SIG-M5 treated with dmso at 0.1 percent for 504 hours (cell line): ENCODE data around the gene MZT2B.
"Not testable (repeated sequence)": the region's sequence is repeated elsewhere in the genome, so short reads cannot be mapped to it uniquely, and the experiment has no call there.

Source experiments
- DNase-seq: peaks from one replicate; lab custom pipeline; 2025; ENCODE audit not compliant: unreplicated experiment; lab: John Stamatoyannopoulos, UW

MZT2B gene

DNA sequence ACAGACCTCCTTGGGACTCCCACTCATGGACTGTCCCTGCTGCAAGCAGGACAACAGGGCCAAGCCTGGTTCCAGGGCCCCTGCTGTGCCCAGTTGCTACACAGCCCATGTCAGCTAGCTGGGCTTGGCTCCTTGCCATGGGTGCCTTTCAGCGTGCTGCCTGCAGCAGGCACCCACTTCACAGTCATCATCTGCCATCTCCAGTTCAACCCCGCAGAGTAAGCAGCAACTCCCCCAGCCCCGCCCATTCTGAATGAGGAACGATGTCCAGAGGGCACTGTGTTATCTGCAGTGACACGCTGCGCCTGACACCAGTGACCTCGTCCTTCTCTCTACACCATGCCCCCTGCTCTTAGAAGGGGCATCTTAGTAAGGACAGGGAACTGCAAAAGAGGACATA is 20.5 kb downstream of the MZT2B start:
- not testable (repeated sequence) for DNase-seq

DNA sequence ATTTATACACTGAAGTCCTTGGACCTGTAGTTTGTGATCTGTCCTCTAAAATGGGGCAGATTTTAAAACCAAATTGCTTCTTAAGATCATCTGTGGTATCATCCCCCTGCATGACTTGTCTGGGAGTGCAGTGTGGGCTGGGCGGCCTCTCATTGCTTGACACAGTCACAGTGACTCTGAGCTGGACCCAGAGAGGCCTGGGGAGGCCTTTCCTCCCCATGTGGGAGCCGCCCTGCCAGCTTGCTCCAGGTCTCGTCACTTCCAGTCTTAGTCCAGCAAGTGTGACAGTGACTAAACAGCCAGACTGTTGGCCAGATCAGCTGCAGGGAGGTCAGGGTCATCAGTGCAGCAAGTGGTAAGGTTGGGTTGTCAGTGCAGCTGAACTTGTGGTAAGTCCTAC is 21.1 kb downstream of the MZT2B start:
- DNase-seq = not testable (repeated sequence)

DNA sequence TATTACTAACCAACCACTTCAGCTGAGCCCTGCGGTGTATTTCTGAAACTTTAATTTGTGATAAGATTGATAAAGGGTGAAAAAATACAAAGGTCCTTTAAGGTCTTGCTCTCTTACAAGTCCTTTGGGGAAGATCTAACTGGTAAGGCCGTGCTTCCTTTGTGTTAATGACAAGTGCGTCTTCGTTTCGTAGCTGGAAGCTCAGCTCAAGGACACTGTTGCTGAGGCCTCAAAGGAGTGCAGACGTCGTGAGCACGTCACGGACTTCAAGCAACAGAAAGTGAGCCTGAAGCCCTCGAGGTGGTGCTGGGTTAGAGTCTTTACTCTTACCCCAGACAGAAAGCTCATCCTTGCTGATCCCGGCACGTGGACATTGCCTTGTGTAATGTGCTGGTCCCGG is 25.0 kb downstream of the MZT2B start:
- not testable (repeated sequence) for DNase-seq

DNA sequence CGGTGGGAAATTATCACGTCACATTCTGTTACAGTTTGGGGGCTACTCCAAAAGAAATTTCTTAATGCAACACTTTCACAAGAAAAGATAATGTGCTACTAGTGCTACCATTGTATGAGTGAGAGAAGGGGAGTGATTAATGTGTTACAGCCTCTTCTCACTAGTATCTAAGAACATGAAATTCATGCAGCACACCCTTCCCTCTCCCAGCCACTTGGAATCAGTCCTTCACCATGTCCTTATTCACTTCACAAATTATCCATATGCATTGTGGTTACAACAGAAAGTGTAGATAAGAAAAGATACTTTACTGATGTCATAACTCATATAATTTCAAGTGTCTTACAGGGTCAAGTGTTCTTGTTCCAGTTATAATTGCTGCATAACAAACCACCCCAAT is 37.1 kb downstream of the MZT2B start:
- DNase-seq = not testable (repeated sequence)

DNA sequence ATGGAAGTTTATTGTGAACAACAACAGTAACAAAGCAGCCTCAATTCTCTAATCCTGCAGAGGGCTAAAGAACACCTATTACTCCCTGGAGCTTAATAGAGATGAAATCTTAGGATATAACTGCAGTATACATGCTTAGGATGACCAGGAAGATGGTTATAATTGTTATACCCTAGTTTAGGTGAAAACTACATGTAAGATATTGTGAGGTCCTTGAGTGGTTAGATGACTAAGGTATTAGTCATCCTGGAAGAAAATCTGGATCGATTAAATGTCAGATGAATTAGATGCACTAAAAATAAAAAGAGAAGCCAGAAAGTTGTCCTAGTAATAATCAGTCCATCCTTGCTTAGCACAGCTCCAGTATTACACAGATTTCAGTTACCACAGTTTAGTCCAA is 38.4 kb downstream of the MZT2B start:
- not testable (repeated sequence) for DNase-seq

DNA sequence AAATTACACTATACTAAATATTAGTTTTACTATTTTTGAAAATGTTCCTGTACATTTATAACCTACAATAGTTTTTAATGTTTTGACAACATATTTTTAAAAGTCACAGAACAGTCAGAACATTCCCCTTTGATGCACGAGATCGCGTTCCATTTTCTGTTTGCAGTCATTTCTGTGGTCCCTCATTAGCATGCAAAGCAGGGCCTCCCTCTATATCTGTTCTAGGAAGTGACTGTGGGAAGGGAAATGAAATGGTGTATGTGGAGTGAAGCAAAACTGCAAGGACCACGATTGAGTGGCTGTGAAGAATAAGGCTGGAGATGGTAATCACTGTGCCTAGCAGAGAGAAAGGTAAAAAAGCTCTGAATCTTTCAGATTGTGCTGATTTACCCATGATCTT is 40.5 kb downstream of the MZT2B start:
- DNase-seq = not testable (repeated sequence)

DNA sequence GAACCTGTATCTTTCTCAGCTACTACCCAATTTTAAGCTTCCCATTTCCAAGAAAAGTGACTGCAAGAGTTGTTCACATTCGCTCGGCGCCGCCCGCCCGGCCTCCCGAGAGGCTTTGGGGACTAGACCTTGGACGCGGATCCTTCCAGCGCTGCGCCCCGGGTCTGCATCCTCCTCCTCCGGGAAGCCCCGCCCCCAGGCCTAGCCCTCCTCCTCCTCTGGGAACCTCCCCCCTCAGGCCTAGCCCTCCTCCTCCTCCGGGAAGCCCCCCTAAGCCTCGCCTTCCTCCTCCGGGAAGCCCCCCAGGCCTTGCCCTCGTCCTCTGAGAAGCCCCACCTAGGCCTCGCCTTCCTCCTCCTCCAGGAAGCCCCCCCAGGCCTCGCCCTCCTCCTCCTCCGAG is 45.9 kb downstream of the MZT2B start:
- not testable (repeated sequence) for DNase-seq

DNA sequence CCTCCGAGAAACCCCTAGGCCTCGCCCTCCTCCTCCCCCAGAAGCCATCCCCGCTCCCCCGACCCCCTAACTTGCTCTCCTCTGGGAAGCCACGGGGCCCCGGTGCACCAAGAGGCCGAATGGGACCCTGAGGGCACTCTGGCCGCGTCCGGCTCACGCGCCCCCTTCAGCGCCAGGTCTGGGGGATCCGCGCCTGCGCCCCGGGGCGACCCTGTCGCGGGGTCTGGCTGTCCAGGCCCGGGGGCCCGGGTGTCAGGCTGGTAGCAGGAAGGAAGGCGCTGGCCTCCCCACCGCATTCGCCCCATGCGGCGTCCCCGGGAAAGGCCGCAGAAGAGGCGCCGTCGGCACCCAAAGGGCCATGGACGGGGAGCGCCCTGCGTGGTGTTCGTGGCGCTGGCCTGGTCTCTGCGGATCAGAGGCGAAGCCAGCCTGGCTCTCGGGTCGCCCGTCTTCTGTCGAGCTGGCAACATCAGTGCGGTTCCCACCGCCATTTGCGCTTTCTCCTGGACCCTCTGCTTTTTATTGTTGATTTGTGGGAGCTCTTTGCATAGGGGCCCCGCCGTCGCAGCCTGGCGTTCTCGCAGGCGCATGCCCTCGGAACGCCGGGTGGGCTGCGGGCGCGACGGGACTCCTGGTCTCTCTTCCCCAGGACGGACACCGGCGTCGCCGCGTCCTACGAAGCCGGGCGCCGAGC is 46.6 kb downstream of the MZT2B start:
- not testable (repeated sequence) for DNase-seq

DNA sequence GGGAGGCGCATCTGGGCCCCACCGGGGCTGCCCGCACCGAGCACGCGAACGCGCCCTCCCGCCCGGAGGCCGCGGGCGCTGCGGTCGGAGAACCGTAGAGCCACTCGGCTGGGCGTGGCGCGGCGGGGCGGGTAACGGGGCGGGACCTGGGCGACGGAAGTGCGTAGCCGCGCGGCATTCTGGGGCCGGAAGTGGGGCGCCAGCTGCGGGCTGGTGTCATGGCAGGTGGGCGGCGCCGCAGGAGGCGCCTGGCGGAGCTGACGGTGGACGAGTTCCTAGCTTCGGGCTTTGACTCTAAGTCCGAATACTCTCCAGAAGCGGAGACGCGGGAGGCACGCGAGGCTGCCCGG is 47.1 kb downstream of the MZT2B start:
- DNase-seq = not testable (repeated sequence)

DNA sequence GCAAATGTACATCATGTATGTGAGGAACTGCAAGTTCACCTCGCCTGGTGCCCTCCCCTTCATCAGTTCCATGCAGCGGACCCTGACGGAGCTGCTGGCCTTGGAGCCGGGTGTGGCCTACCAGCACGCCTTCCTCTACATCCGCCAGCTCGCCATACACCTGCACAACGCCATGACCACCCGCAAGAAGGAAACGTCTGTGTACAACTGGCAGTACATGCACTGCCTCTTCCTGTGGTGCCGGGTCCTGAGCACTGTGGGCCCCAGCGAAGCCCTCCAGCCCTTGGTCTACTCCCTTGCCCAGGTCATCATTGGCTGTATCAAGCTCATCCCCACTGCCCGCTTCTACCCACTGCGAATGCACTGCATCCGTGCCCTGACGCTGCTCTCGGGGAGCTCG is 48.3 kb downstream of the MZT2B start:
- DNase-seq = not testable (repeated sequence)

DNA sequence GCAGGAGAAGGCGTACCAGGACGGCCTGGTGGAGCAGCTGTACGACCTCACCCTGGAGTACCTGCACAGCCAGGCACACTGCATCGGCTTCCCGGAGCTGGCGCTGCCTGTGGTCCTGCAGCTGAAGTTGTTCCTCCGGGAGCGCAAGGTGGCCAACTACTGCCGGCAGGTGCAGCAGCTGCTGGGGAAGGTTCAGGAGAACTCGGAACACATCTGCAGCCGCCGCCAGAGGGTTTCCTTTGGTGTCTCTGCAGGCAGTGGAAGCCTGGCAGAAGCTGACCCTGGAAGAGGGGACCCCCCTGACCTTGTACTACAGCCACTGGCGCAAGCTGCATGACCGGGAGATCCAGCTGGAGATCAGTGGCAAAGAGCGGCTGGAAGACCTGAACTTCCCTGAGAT is 48.8 kb downstream of the MZT2B start:
- DNase-seq = not testable (repeated sequence)

DNA sequence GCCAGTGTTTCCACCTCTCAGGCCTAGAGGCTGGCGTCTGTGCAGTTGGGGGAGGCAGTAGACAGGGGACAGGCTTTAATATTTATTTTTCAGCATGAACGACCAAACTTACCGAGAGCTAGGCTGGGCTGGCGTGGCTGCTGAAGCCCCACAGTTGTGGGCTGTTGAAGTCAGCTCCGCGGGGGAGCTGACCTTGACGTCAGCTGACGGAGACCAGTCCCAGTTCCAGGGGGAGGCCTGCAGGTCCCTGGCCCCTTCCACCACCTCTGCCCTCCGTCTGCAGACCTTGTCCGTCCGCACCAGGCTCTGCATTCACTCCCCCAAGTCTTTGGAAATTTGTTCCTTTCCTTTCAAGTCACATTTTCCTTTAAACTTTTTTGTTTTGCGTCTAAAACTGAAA is 49.6 kb downstream of the MZT2B start:
- DNase-seq = no peak

DNA sequence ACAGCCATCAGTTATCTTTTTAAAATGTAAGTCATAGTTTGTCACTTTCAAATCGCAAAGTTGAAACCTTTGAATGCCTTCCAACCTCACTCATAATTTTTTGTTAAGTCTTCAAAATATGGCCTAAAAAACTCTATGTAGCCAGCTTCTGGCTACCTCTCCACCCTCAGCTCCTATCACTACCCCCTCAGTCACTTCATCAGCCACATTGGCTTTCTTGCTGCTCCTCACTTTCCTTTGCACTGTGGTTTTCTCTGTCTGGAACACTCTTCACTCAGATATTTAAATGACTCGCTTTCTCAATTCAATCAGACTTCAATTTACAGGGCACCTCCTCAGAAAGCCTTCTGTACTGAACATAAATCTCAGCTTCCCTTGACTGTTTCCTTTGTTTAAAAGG is 51.0 kb downstream of the MZT2B start:
- not testable (repeated sequence) for DNase-seq

DNA sequence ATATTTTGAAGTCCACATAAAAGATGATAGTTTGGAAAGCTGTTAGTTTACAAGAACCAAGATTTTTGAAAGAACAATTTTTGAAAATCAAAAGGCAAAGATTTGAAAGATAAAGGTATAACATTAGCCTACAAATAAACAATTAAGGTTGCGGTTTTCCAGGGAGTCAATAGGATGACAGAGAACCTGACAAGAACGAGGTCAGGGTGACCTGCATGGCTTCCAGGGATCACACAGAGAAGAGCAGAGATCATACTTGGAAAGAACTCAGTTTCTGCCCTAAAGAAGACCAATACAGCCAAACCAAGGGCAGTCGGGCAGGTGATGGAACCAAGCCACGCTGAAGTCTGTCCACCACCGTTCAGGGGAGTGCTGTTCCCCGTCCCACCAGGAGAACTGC is 57.5 kb downstream of the MZT2B start:
- DNase-seq = not testable (repeated sequence)
